Upper lobe of left lung (tissue), 4 donors: ENCODE measurements around the gene WSB1.

Experiments used
- CTCF ChIP-seq, 6 experiments: fragments of 450-650 bp in 4 of 6; fragments of 200-600 bp in 2 of 6; sonication (generic) in 2 of 6; IDR thresholded peaks; one replicate each; pipeline ENCODE4 v1.5.1; 2016 to 2019; ENCODE audit warnings: antibody characterized with exemption in 6 of 6
- EP300 ChIP-seq, 4 donors: sonication (generic); formaldehyde crosslinking; IDR thresholded peaks; one replicate each; pipeline ENCODE4 v1.5.1; 2017; ENCODE audit warnings: antibody characterized with exemption in 4 of 4, control low read depth in 2 of 4
- POLR2A ChIP-seq, 4 donors: fragments of 450-650 bp; IDR thresholded peaks; one replicate each; pipeline ENCODE4 v1.5.1; 2016 to 2017; ENCODE audit warnings: antibody characterized with exemption in 4 of 4, mild to moderate bottlenecking in 2 of 4

GRCh38 chr17:27332047-27332393, 38.1 kb downstream of the WSB1 start:
- no peak for TF ChIP-seq POLR2A (IDR thresholded peaks at IDR 0.05)
- no peak for TF ChIP-seq EP300 (IDR thresholded peaks at IDR 0.05)
- no peak for TF ChIP-seq CTCF (IDR thresholded peaks at IDR 0.05)
